DND-41 (cell line): Measurements from ENCODE around the gene CLMP.

Experiments
- ATAC-seq: fragments of 200-7000 bp; cut with Tn5 transposase; 3 replicates; pipeline ENCODE4 v1.9.1; 2021; ENCODE audit warnings: low read depth; ENCODE audit not compliant: insufficient read depth
- DNase-seq: peaks from one replicate; pipeline ENCODE4 v3.0.0-alpha.2; 2020
- H2AFZ ChIP-seq: 2 replicates; pipeline ENCODE4 v1.6.0; 2012; ENCODE audit warnings: low read depth, low read length
- H3K27ac ChIP-seq: 2 replicates; pipeline ENCODE4 v1.5.1; 2012; ENCODE audit warnings: low read length, inconsistent platforms
- H3K27me3 ChIP-seq: fragments of 200-600 bp; sonication (generic); 2 replicates; pipeline ENCODE4 v1.6.0; 2012; ENCODE audit warnings: low read length, mild to moderate bottlenecking, inconsistent platforms; ENCODE audit not compliant: insufficient read depth, poor library complexity
- H3K36me3 ChIP-seq: 2 replicates; pipeline ENCODE4 v1.5.1; 2012; ENCODE audit warnings: low read length, inconsistent platforms; ENCODE audit not compliant: insufficient read depth
- H3K4me1 ChIP-seq: 2 replicates; pipeline ENCODE4 v1.5.1; 2012; ENCODE audit warnings: mild to moderate bottlenecking, low read length; ENCODE audit not compliant: insufficient read depth
- H3K4me2 ChIP-seq: 2 replicates; pipeline ENCODE4 v1.6.0; 2012; ENCODE audit warnings: mild to moderate bottlenecking, moderate library complexity, low read length, inconsistent platforms; ENCODE audit not compliant: insufficient read depth
- H3K4me3 ChIP-seq, 2 experiments: fragments of 200-600 bp in 1 of 2; shearing (Covaris generic) in 1 of 2; 2 replicates each; pipeline ENCODE4 v1.5.1; 2012 to 2016; ENCODE audit warnings: inconsistent platforms in 2 of 2, low read length in 2 of 2, mild to moderate bottlenecking in 2 of 2, low read depth in 1 of 2, moderate library complexity in 1 of 2
- H3K79me2 ChIP-seq: 2 replicates; pipeline ENCODE4 v1.6.0; 2012; ENCODE audit warnings: low read length, inconsistent platforms; ENCODE audit not compliant: insufficient read depth
- H3K9ac ChIP-seq: 2 replicates; pipeline ENCODE4 v1.6.0; 2012; ENCODE audit warnings: low read depth, mild to moderate bottlenecking, inconsistent platforms, low read length, moderate library complexity
- H3K9me3 ChIP-seq: 2 replicates; pipeline ENCODE4 v1.5.1; 2012; ENCODE audit warnings: low read length, moderate library complexity, mild to moderate bottlenecking, inconsistent platforms; ENCODE audit not compliant: insufficient read depth, severe bottlenecking
- H4K20me1 ChIP-seq: 2 replicates; pipeline ENCODE4 v1.6.0; 2012; ENCODE audit warnings: low read length; ENCODE audit not compliant: insufficient read depth
- EZH2 ChIP-seq: IDR thresholded peaks from 3 replicates; pipeline ENCODE4 v1.6.1; 2012; ENCODE audit warnings: borderline replicate concordance, low read depth, mild to moderate bottlenecking, moderate library complexity, low read length, inconsistent platforms; ENCODE audit not compliant: severe bottlenecking
- TF ChIP-seq, protein P1 (sequence below): IDR thresholded peaks from 2 replicates; pipeline ENCODE4 v1.5.1; 2012; ENCODE audit warnings: borderline replicate concordance, low read length, moderate library complexity, mild to moderate bottlenecking; ENCODE audit not compliant: poor library complexity, severe bottlenecking; ENCODE audit errors: extremely low read depth

CLMP gene

DNA sequence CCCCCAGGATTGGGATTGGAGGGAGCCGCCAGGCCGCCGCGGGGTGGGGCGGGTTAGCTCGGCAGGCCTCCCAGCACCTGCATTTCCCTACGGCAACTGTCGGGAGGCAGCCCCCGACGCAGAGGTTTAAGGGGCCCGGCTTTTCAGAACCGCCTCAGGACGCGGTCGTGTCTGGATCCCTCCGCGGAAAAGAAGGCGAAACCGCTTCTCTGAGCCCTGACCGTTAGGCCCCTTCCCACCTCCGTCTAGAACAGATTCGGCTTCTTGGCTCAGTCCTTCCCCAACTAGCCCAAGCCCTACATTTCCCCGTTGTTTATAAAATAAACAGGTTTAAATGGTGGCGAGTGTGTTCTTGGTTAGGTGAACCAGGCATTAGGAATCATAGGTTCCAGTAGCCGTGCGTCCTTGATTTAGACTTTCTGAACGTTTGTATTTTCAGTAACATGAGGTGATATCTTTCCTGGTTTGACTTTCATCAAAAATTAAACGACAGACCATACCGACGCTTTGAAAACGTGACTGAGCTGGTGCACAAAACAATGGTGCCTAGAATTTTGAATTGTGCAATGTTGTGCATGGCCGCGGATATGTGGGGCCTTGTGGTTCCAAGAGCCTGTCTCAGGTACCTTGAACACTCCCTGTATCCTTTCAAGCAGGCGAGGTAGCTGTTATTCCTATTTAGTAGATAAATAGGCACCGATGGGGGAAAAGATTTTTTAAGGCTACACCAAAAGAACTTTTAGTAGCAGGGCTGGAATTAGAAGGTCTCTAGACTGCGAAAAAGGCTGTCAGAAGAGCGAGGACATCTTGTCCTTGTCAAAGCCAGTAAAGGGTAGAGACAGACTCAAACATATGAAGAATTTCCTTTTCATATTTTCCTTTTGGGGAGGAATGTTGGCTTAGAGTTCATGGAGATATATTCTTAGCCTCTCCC is 131.9 kb downstream of the CLMP start:
- DNase-seq (peak; percentile 69), ATAC-seq (peak; percentile 15)
- Histone ChIP-seq H3K4me3 (peak overlapping the region; percentile 78 to 85), H3K9me3 (no peaks in the 10 kb centered on the region), H3K9ac (peak overlapping the region; percentile 100), H3K4me2 (peak overlapping the region; percentile 64), H4K20me1 (peaks cover 38% of the 10 kb centered on the region), H3K4me1 (peaks cover 39% of the 10 kb centered on the region), H3K79me2 (peaks cover 82% of the 10 kb centered on the region), H3K27me3 (no peaks in the 10 kb centered on the region), H3K27ac (peak overlapping the region; percentile 100), H2AFZ (peak overlapping the region; percentile 71), H3K36me3 (peaks cover 37% of the 10 kb centered on the region)
- TF ChIP-seq, protein P1, sequence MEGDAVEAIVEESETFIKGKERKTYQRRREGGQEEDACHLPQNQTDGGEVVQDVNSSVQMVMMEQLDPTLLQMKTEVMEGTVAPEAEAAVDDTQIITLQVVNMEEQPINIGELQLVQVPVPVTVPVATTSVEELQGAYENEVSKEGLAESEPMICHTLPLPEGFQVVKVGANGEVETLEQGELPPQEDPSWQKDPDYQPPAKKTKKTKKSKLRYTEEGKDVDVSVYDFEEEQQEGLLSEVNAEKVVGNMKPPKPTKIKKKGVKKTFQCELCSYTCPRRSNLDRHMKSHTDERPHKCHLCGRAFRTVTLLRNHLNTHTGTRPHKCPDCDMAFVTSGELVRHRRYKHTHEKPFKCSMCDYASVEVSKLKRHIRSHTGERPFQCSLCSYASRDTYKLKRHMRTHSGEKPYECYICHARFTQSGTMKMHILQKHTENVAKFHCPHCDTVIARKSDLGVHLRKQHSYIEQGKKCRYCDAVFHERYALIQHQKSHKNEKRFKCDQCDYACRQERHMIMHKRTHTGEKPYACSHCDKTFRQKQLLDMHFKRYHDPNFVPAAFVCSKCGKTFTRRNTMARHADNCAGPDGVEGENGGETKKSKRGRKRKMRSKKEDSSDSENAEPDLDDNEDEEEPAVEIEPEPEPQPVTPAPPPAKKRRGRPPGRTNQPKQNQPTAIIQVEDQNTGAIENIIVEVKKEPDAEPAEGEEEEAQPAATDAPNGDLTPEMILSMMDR, result no peak
- TF ChIP-seq EZH2, result no peak

DNA sequence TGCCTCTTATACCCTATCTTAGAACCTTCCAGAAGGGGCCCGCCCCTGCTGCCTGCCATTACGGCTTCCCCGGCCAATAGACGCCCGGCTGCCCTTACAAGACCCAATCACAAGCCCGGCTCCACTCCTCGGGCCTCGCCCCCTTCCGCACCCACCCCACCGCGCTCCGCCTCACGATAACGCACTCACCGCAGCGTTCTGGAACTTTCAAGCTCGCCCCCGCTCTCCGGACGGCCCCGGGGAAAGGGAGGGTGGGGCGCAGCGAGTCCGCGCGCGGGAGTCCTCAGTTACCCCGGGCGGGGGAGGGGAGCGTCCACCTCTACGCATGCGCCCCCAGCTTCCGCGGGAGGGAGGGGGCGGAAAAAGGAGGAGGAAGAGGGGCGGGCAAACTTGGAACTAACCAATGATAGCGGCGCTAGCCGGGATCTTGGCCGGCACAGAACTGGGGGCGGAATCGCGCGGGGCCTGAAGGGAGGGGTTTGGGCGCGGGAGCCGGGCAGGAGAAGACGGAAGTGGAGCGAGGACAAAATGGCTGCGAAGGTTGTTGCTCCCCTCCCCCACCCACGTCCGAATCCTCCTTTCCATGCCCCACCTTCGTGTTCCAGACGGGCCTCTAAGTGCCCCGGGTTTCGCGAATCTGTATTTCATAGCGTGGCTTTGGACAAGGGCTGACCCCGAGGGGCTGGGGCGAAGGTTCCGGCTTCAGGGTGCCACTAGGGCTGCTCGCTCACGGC is 132.7 kb downstream of the CLMP start:
- TF ChIP-seq, protein P1, result peak; percentile 16
- no peak for TF ChIP-seq EZH2
- peaks cover 84% of the 10 kb centered on the region for H3K79me2 ChIP-seq
- no peaks in the 10 kb centered on the region for H3K9me3 ChIP-seq
- ATAC-seq, result peak; percentile 88
- peak overlapping the region; percentile 81 for H3K4me2 ChIP-seq
- peaks cover 46% of the 10 kb centered on the region for H3K36me3 ChIP-seq
- DNase-seq, result peak; percentile 100
- H3K4me1 ChIP-seq, result peaks cover 46% of the 10 kb centered on the region
- H2AFZ ChIP-seq, result peak overlapping the region; percentile 71
- peak overlapping the region; percentile 100 for H3K27ac ChIP-seq
- H3K27me3 ChIP-seq, result no peaks in the 10 kb centered on the region
- H4K20me1 ChIP-seq, result peaks cover 45% of the 10 kb centered on the region
- peak overlapping the region; percentile 78 to 97 for H3K4me3 ChIP-seq
- peak overlapping the region; percentile 100 for H3K9ac ChIP-seq

DNA sequence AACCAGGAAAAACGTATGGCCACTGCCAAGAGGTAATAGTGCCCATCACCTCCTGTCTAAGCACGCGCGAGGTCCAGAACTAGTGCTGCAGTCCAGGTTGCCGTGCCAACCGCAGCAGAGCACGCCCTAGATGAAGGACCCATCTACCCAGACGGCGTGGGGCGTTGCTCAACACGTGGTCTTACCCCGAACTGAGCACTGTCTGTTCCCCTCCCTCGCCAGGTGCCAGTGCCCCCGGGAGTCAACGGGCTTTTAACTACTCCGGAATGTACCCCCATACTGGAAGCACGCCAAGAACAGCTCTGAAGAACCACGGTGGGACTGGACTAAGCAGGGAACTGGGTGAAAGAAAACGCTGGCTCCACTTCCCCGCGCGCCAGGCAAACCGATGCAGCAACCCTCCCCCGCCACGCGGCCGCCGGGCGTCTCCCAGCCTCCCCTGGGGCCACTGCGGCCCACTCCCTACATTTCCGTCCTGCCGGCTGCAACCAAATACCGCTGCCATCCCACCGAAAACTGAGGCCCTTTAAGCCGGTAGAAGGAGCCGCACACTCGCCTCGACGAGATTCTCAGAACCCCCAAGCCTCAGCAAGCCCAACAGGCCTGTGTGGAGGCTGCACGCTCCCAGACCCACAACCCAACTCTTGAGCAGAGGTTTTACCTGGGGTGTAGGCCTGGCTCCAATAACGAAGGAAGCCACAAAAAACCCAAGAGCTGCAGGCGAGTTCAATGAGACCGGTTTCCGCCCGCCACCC is 133.5 kb downstream of the CLMP start, which contains the start of gene HSPA8:
TSS of gene HSPA8 (minus strand) at position 734 of the 755 bp plus-strand sequence. CDS start 812 bp downstream, outside the sequence.
- Histone ChIP-seq H3K36me3 (peaks cover 53% of the 10 kb centered on the region), H3K4me3 (peak within 1 kb of the TSS; percentile 78 to 97), H3K79me2 (peaks cover 92% of the 10 kb centered on the region), H3K9ac (peak within 1 kb of the TSS; percentile 100), H3K9me3 (no peaks in the 10 kb centered on the region), H3K27ac (peak within 1 kb of the TSS; percentile 100), H2AFZ (peak within 1 kb of the TSS; percentile 71), H4K20me1 (peaks cover 52% of the 10 kb centered on the region), H3K4me1 (peaks cover 53% of the 10 kb centered on the region), H3K27me3 (no peaks in the 10 kb centered on the region), H3K4me2 (peak within 1 kb of the TSS; percentile 81)
- TF ChIP-seq EZH2, result no peak
- TF ChIP-seq, protein P1, result no peak
- peak; percentile 74 for DNase-seq
- peak; percentile 20 for ATAC-seq
